ENCODE data around the gene SLC39A5. TPM values are rescaled to one million over a fixed set of nuclear protein-coding genes. Genes with fewer than 3 reads are reported as not detected.

The SLC39A5 gene
- total and polyA plus RNA-seq, 2 donors from 2014 or later = 5.1 to 164 TPM

- TF ChIP-seq CTCF (IDR thresholded peaks at IDR 0.05; ENCODE audit: borderline replicate concordance, extremely low read depth, insufficient read depth) = no peak
- peaks cover 0 to 3% (median 0%) of the 10 kb centered on the region in 3 donors for H3K36me3 ChIP-seq (ENCODE audit: control insufficient read depth in 2 of 3, insufficient read depth in 3 of 3, low read length in 3 of 3)
- peak overlapping the region in 2 of 3 donors; percentile 64 to 68 for H3K4me3 ChIP-seq (ENCODE audit: low read length in 3 of 3)
- peak overlapping the region in 1 of 3 donors; percentile 30 for H3K9ac ChIP-seq (ENCODE audit: low read length in 3 of 3)
- intact Hi-C loops (cut with DNase I) = no loop called here
- H3K27me3 ChIP-seq (ENCODE audit: control insufficient read depth, insufficient read depth, low read length) = no peaks in the 10 kb centered on the region
- FAIRE-seq (no peak), DNase-seq (no peak)
- H3K9me3 ChIP-seq (ENCODE audit: control insufficient read depth in 2 of 3, insufficient read depth in 1 of 3, low read length in 3 of 3) = no peaks in the 10 kb centered on the region
- peak overlapping the region in 1 of 2 donors; percentile 84 for H3K27ac ChIP-seq (ENCODE audit: low read depth in 2 of 2, low read length in 2 of 2)
- H3K4me1 ChIP-seq (ENCODE audit: control insufficient read depth in 2 of 3, insufficient read depth in 2 of 3, low read depth in 1 of 3, low read length in 3 of 3) = peaks cover 0 to 4% (median 0%) of the 10 kb centered on the region in 3 donors
Measured at GRCh38 chr12:56231184-56231582, 1.3 kb downstream of the SLC39A5 start.

- TF ChIP-seq CTCF (IDR thresholded peaks at IDR 0.05; ENCODE audit: borderline replicate concordance, extremely low read depth, insufficient read depth) = no peak
- no peak overlapping the region for H3K4me3 ChIP-seq (ENCODE audit: low read length in 3 of 3)
- FAIRE-seq (no peak), DNase-seq (no peak)
- H3K27ac ChIP-seq (ENCODE audit: low read depth in 2 of 2, low read length in 2 of 2) = no peak overlapping the region
- H3K27me3 ChIP-seq (ENCODE audit: control insufficient read depth, insufficient read depth, low read length) = no peaks in the 10 kb centered on the region
- no peaks in the 10 kb centered on the region for H3K9me3 ChIP-seq (ENCODE audit: control insufficient read depth in 2 of 3, insufficient read depth in 1 of 3, low read length in 3 of 3)
- peaks cover 0 to 5% (median under 1%) of the 10 kb centered on the region in 3 donors for H3K36me3 ChIP-seq (ENCODE audit: control insufficient read depth in 2 of 3, insufficient read depth in 3 of 3, low read length in 3 of 3)
- intact Hi-C loops (cut with DNase I) = no loop called here
- H3K4me1 ChIP-seq (ENCODE audit: control insufficient read depth in 2 of 3, insufficient read depth in 2 of 3, low read depth in 1 of 3, low read length in 3 of 3) = peaks cover 0 to 4% (median 0%) of the 10 kb centered on the region in 3 donors
- H3K9ac ChIP-seq (ENCODE audit: low read length in 3 of 3) = no peak overlapping the region
Measured at GRCh38 chr12:56234746-56235436, 5.0 kb downstream of the SLC39A5 start.

- no peaks in the 10 kb centered on the region for H3K4me1 ChIP-seq (ENCODE audit: control insufficient read depth in 2 of 3, insufficient read depth in 2 of 3, low read depth in 1 of 3, low read length in 3 of 3)
- no peak overlapping the region for H3K27ac ChIP-seq (ENCODE audit: low read depth in 2 of 2, low read length in 2 of 2)
- no peak overlapping the region for H3K4me3 ChIP-seq (ENCODE audit: low read length in 3 of 3)
- FAIRE-seq = no peak
- intact Hi-C loops (cut with DNase I) = no loop called here
- H3K9ac ChIP-seq (ENCODE audit: low read length in 3 of 3) = no peak overlapping the region
- no peak for DNase-seq
- H3K36me3 ChIP-seq (ENCODE audit: control insufficient read depth in 2 of 3, insufficient read depth in 3 of 3, low read length in 3 of 3) = peaks cover 0 to 5% (median 4%) of the 10 kb centered on the region in 3 donors
- TF ChIP-seq CTCF (IDR thresholded peaks at IDR 0.05; ENCODE audit: borderline replicate concordance, extremely low read depth, insufficient read depth) = no peak
- no peaks in the 10 kb centered on the region for H3K9me3 ChIP-seq (ENCODE audit: control insufficient read depth in 2 of 3, insufficient read depth in 1 of 3, low read length in 3 of 3)
- H3K27me3 ChIP-seq (ENCODE audit: control insufficient read depth, insufficient read depth, low read length) = no peaks in the 10 kb centered on the region
Measured at GRCh38 chr12:56236091-56236490, 6.2 kb downstream of the SLC39A5 start.
